H9 (cell line): ENCODE measurements around the gene DDX18. TPM values are rescaled to one million over a fixed set of nuclear protein-coding genes. Genes with fewer than 3 reads are reported as not detected.

Experiments
- DNase-seq: peaks from one replicate; pipeline ENCODE4 v3.0.0-alpha.2; 2017
- H2AFZ ChIP-seq: one replicate; pipeline ENCODE4 v1.6.1; 2013; ENCODE audit warnings: mild to moderate bottlenecking, low read length, control low read depth, moderate library complexity
- H2AK5ac ChIP-seq: 2 replicates; pipeline ENCODE4 v1.6.1; 2013; ENCODE audit warnings: low read length, control low read depth, mixed read lengths; ENCODE audit not compliant: insufficient read length
- H2BK120ac ChIP-seq: one replicate; pipeline ENCODE4 v1.6.1; 2013; ENCODE audit warnings: low read depth, mild to moderate bottlenecking, low read length, control low read depth, inconsistent platforms; ENCODE audit not compliant: poor library complexity, severe bottlenecking
- H2BK12ac ChIP-seq: 2 replicates; pipeline ENCODE4 v1.6.1; 2013; ENCODE audit warnings: low read length, control low read depth, mixed read lengths, low read depth; ENCODE audit not compliant: insufficient read length
- H2BK15ac ChIP-seq: 2 replicates; pipeline ENCODE4 v1.6.1; 2013; ENCODE audit warnings: low read depth, low read length, control low read depth
- H2BK20ac ChIP-seq: one replicate; pipeline ENCODE4 v1.6.1; 2013; ENCODE audit warnings: low read depth, mild to moderate bottlenecking, low read length, control low read depth, inconsistent platforms; ENCODE audit not compliant: poor library complexity, severe bottlenecking
- H2BK5ac ChIP-seq: 2 replicates; pipeline ENCODE4 v1.6.1; 2013; ENCODE audit warnings: low read length, control low read depth, mixed read lengths; ENCODE audit not compliant: insufficient read length
- H3K14ac ChIP-seq: 2 replicates; pipeline ENCODE4 v1.6.1; 2013; ENCODE audit warnings: low read length, control low read depth; ENCODE audit not compliant: insufficient read depth
- H3K18ac ChIP-seq: 2 replicates; pipeline ENCODE4 v1.6.1; 2013; ENCODE audit warnings: low read depth, mild to moderate bottlenecking, mixed read lengths, low read length, control low read depth; ENCODE audit not compliant: insufficient read length
- H3K23ac ChIP-seq: 2 replicates; pipeline ENCODE4 v1.6.1; 2013; ENCODE audit warnings: low read length, control low read depth, mixed read lengths, low read depth; ENCODE audit not compliant: insufficient read length
- H3K23me2 ChIP-seq: 2 replicates; pipeline ENCODE4 v1.6.1; 2013; ENCODE audit warnings: low read depth, mild to moderate bottlenecking, mixed read lengths, low read length, control low read depth; ENCODE audit not compliant: insufficient read length, poor library complexity, severe bottlenecking
- H3K27ac ChIP-seq: 2 replicates; pipeline ENCODE4 v1.5.1; 2013; ENCODE audit warnings: low read length, control low read depth, mixed read lengths, low read depth; ENCODE audit not compliant: insufficient read length
- H3K27me3 ChIP-seq: 2 replicates; pipeline ENCODE4 v1.6.1; 2013; ENCODE audit warnings: low read length, control low read depth, inconsistent platforms; ENCODE audit not compliant: insufficient read depth
- H3K4ac ChIP-seq: 2 replicates; pipeline ENCODE4 v1.6.1; 2013; ENCODE audit warnings: low read depth, mild to moderate bottlenecking, control low read depth, inconsistent platforms, low read length, moderate library complexity
- H3K4me1 ChIP-seq: 2 replicates; pipeline ENCODE4 v1.6.1; 2013; ENCODE audit warnings: low read length, control low read depth, inconsistent platforms; ENCODE audit not compliant: insufficient read depth
- H3K4me2 ChIP-seq: 2 replicates; pipeline ENCODE4 v1.6.1; 2013; ENCODE audit warnings: low read length, control low read depth, mixed read lengths; ENCODE audit not compliant: insufficient read length, insufficient read depth
- H3K56ac ChIP-seq: 2 replicates; pipeline ENCODE4 v1.6.1; 2013; ENCODE audit warnings: low read depth, mild to moderate bottlenecking, mixed read lengths, low read length, control low read depth; ENCODE audit not compliant: insufficient read length
- H3K79me1 ChIP-seq: 2 replicates; pipeline ENCODE4 v1.6.1; 2013; ENCODE audit warnings: low read depth, mild to moderate bottlenecking, moderate library complexity, low read length, control low read depth, inconsistent platforms; ENCODE audit not compliant: insufficient read depth, poor library complexity, severe bottlenecking
- H3K79me2 ChIP-seq: 2 replicates; pipeline ENCODE4 v1.6.1; 2013; ENCODE audit warnings: low read length, control low read depth, inconsistent platforms; ENCODE audit not compliant: insufficient read depth
- H3K9ac ChIP-seq: 2 replicates; pipeline ENCODE4 v1.6.1; 2013; ENCODE audit warnings: low read length, control low read depth, mixed read lengths; ENCODE audit not compliant: insufficient read length; ENCODE audit errors: extremely low read depth
- H3K9me3 ChIP-seq: one replicate; pipeline ENCODE4 v1.6.1; 2013; ENCODE audit warnings: low read depth, low read length, inconsistent platforms; ENCODE audit not compliant: control insufficient read depth
- H3T11ph ChIP-seq: one replicate; pipeline ENCODE4 v1.6.1; 2013; ENCODE audit warnings: mild to moderate bottlenecking, low read length, control low read depth, inconsistent platforms
- H4K20me1 ChIP-seq: one replicate; pipeline ENCODE4 v1.6.1; 2013; ENCODE audit not compliant: control insufficient read depth, insufficient read length, insufficient read depth
- H4K5ac ChIP-seq: 2 replicates; pipeline ENCODE4 v1.6.1; 2013; ENCODE audit warnings: low read depth, mild to moderate bottlenecking, mixed read lengths, low read length, control low read depth; ENCODE audit not compliant: insufficient read length
- H4K8ac ChIP-seq: replicated peaks from 2 replicates; pipeline ENCODE4 v1.6.1; 2013; ENCODE audit warnings: low read length, control low read depth, mixed read lengths, low read depth; ENCODE audit not compliant: insufficient read length
- H4K91ac ChIP-seq: 2 replicates; pipeline ENCODE4 v1.6.1; 2013; ENCODE audit warnings: low read depth, mild to moderate bottlenecking, moderate library complexity, mixed read lengths, low read length, control low read depth; ENCODE audit not compliant: insufficient read length
- H3K27ac Mint-ChIP-seq, 3 experiments: 2 replicates in 2 of 3; 3 replicates in 1 of 3; pipeline ENCODE4 v1.8.0; 2020 to 2021; ENCODE audit warnings: mixed read lengths in 3 of 3, mild to moderate bottlenecking in 1 of 3, moderate library complexity in 1 of 3
- H3K27me3 Mint-ChIP-seq: 2 replicates; pipeline ENCODE4 v1.8.0; 2021; ENCODE audit warnings: low read depth, mild to moderate bottlenecking, moderate library complexity, mixed read lengths
- H3K36me3 Mint-ChIP-seq, 3 experiments: 2 replicates in 2 of 3; 3 replicates in 1 of 3; pipeline ENCODE4 v1.8.0; 2020 to 2021; ENCODE audit warnings: low read depth in 3 of 3, mixed read lengths in 3 of 3; ENCODE audit not compliant: insufficient read depth in 1 of 3
- H3K4me1 Mint-ChIP-seq, 2 experiments: 2 replicates each; pipeline ENCODE4 v1.8.0; 2020; ENCODE audit warnings: mixed read lengths in 2 of 2
- H3K4me3 Mint-ChIP-seq, 2 experiments: 2 replicates in 1 of 2; 3 replicates in 1 of 2; pipeline ENCODE4 v1.8.0; 2020 to 2021; ENCODE audit warnings: mild to moderate bottlenecking in 2 of 2, mixed read lengths in 2 of 2, moderate library complexity in 1 of 2
- H3K9me3 Mint-ChIP-seq, 2 experiments: 2 replicates in 1 of 2; 3 replicates in 1 of 2; pipeline ENCODE4 v1.8.0; 2020; ENCODE audit warnings: mild to moderate bottlenecking in 2 of 2, mixed read lengths in 2 of 2, moderate library complexity in 1 of 2
- CTCF ChIP-seq: fragments of 200-600 bp; sonication (generic); conservative IDR thresholded peaks from 3 replicates; pipeline ENCODE4 v1.8.0; 2021; ENCODE audit warnings: antibody characterized with exemption, mild to moderate bottlenecking
- WGBS: extraction: QIAGEN DNeasy Blood & Tissue Kit; methylation state at CpG from one replicate; pipeline ENCODE4 v1.1.7; 2013; ENCODE audit warnings: missing lambda C conversion rate, low lambda C conversion rate, mixed read lengths; ENCODE audit not compliant: insufficient read length; ENCODE audit errors: extremely low coverage; 5-methylcytosine and 5-hydroxymethylcytosine counted together
- total RNA-seq: library from RNA; stranded (reverse); gene quantifications from 2 replicates; pipeline ENCODE4 v1.2.1, GENCODE V29; 2021

The DDX18 gene
- total RNA-seq, 1 experiment from 2014 or later: 115 TPM

GRCh38 chr2:117854610-117855009 lies 40.1 kb downstream of the DDX18 start:
- no peak overlapping the region for H2BK5ac ChIP-seq
- Mint-ChIP-seq H3K4me3 (no peak overlapping the region), H3K27me3 (peaks cover 12% of the 10 kb centered on the region), H3K9me3 (peaks cover 0 to 2% of the 10 kb centered on the region in 2 experiments; a peak in 2 of 5 replicates), H3K4me1 (peaks cover 29% of the 10 kb centered on the region in 2 experiments), H3K36me3 (peaks cover 0 to 2% (median 0%) of the 10 kb centered on the region in 3 experiments; a peak in 2 of 7 replicates), H3K27ac (no peak overlapping the region)
- H4K91ac ChIP-seq: no peak overlapping the region
- TF ChIP-seq CTCF: no peak; the same call in 2 of the 3 replicates
- no peak overlapping the region for H2BK20ac ChIP-seq
- H3K9me3 ChIP-seq: no peaks in the 10 kb centered on the region
- no peak overlapping the region for H3K56ac ChIP-seq
- H2AK5ac ChIP-seq: no peak overlapping the region
- H3K79me2 ChIP-seq: no peaks in the 10 kb centered on the region
- no peak overlapping the region for H3K4ac ChIP-seq
- peaks cover 2% of the 10 kb centered on the region; the same call in 1 of the 2 replicates for H3K4me1 ChIP-seq
- H3K18ac ChIP-seq: no peak overlapping the region
- no peak overlapping the region for H2AFZ ChIP-seq
- no peaks in the 10 kb centered on the region for H3K27me3 ChIP-seq
- H2BK12ac ChIP-seq: no peak overlapping the region
- no peak overlapping the region for H4K8ac ChIP-seq
- H3K23me2 ChIP-seq: no peaks in the 10 kb centered on the region
- H4K20me1 ChIP-seq: no peaks in the 10 kb centered on the region
- H3K4me2 ChIP-seq: no peak overlapping the region
- WGBS: no CpG with 5 or more reads among the region's 6 CpGs
- H3K14ac ChIP-seq: no peak overlapping the region
- no peak overlapping the region for H3T11ph ChIP-seq
- H3K9ac ChIP-seq: no peak overlapping the region
- no peak overlapping the region for H3K23ac ChIP-seq
- no peak overlapping the region for H2BK15ac ChIP-seq
- no peak overlapping the region for H4K5ac ChIP-seq
- no peaks in the 10 kb centered on the region for H3K79me1 ChIP-seq
- H3K27ac ChIP-seq: no peak overlapping the region
- H2BK120ac ChIP-seq: no peak overlapping the region
- no peak for DNase-seq
